Measurements from ENCODE around the gene BCAN.
A peak's percentile ranks its signal among the peaks of the same experiment; 100 is the strongest.
"Not testable (repeated sequence)": the region's sequence is repeated elsewhere in the genome, so short reads cannot be mapped to it uniquely, and the experiment has no call there.

BCAN gene

DNA sequence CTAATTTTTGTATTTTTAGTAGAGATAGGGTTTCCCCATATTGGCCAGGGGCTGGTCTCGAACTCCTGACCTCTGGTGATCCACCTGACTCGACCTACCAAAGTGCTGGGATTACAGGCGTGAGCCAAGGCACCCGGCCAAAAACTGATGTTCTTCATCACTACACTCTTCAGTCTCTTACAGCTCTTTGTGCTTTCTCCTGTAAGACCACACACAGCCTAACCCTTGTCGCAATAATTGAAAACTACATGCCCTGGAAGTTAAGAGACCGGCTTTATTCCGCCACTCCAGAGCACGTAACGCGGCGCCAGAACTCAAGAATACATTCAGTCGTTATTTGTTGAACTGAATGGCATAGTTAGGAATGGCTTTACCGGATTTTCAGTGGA lies 41.2 kb upstream of the BCAN start:
- Histone ChIP-seq H3K4me1 (ENCODE audit: control insufficient read depth, insufficient read depth, low read length) (peaks cover 14% of the 10 kb centered on the region), H3K9me3 (ENCODE audit: control insufficient read depth in 2 of 2, low read length in 2 of 2) (no peaks in the 10 kb centered on the region), H3K27me3 (ENCODE audit: control insufficient read depth in 1 of 2, insufficient read depth in 2 of 2, low read length in 2 of 2) (no peaks in the 10 kb centered on the region), H3K36me3 (ENCODE audit: control insufficient read depth in 2 of 2, insufficient read depth in 2 of 2, low read length in 2 of 2) (peaks cover 26 to 27% of the 10 kb centered on the region in 2 donors), H3K9ac (ENCODE audit: low read length in 2 of 2) (peak overlapping the region; percentile 87 to 90), H3K4me3 (ENCODE audit: low read length in 2 of 2) (peak overlapping the region; percentile 94 to 98), H3K27ac (ENCODE audit: low read length) (peak overlapping the region; percentile 79)

GRCh38 chr1:156601122-156601830 lies 40.6 kb upstream of the BCAN start, which contains the start of gene GPATCH4:
Gene GPATCH4, minus strand, starts transcription at chr1:156601479.
- Histone ChIP-seq H3K9ac (ENCODE audit: low read length in 2 of 2) (peak within 1 kb of the TSS; percentile 87 to 90), H3K36me3 (ENCODE audit: control insufficient read depth in 2 of 2, insufficient read depth in 2 of 2, low read length in 2 of 2) (peaks cover 21% of the 10 kb centered on the region in 2 donors), H3K9me3 (ENCODE audit: control insufficient read depth in 2 of 2, low read length in 2 of 2) (no peaks in the 10 kb centered on the region)

DNA sequence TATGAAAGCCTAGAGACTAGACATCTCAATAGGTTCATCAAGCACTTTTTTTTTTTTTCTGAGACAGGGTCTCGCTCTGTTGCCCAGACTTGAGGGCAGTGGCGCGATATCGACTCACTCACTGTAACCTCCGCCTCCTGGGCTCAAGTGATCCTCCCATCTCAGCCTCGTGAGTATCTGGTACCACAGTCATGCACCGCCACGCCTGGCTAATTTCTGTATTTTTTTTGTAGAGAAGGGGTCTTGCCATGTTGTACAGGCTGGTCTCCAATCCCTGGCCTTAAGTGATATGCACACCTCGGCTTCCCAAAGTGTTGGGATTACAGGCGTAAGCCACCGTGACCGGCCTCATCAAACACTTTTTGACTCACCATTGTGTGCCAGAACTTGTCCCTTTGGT lies 40.0 kb upstream of the BCAN start:
- Histone ChIP-seq H3K4me3 (ENCODE audit: low read length in 2 of 2) (peak overlapping the region; percentile 94 to 98), H3K36me3 (ENCODE audit: control insufficient read depth in 2 of 2, insufficient read depth in 2 of 2, low read length in 2 of 2) (peaks cover 15 to 16% of the 10 kb centered on the region in 2 donors), H3K27me3 (ENCODE audit: control insufficient read depth in 1 of 2, insufficient read depth in 2 of 2, low read length in 2 of 2) (no peaks in the 10 kb centered on the region), H3K9ac (ENCODE audit: low read length in 2 of 2) (peak overlapping the region; percentile 87 to 90), H3K27ac (ENCODE audit: low read length) (peak overlapping the region; percentile 79), H3K9me3 (ENCODE audit: control insufficient read depth in 2 of 2, low read length in 2 of 2) (no peaks in the 10 kb centered on the region), H3K4me1 (ENCODE audit: control insufficient read depth, insufficient read depth, low read length) (peaks cover 14% of the 10 kb centered on the region)

More at GRCh38 chr1:156601122-156601830, 40.6 kb upstream of the BCAN start, which contains the start of gene GPATCH4:
- peak within 1 kb of the TSS; percentile 79 for H3K27ac ChIP-seq (ENCODE audit: low read length)
- H3K4me1 ChIP-seq (ENCODE audit: control insufficient read depth, insufficient read depth, low read length), result peaks cover 14% of the 10 kb centered on the region
- H3K4me3 ChIP-seq (ENCODE audit: low read length in 2 of 2), result peak within 1 kb of the TSS; percentile 94 to 98
- no peaks in the 10 kb centered on the region for H3K27me3 ChIP-seq (ENCODE audit: control insufficient read depth in 1 of 2, insufficient read depth in 2 of 2, low read length in 2 of 2)

DNA sequence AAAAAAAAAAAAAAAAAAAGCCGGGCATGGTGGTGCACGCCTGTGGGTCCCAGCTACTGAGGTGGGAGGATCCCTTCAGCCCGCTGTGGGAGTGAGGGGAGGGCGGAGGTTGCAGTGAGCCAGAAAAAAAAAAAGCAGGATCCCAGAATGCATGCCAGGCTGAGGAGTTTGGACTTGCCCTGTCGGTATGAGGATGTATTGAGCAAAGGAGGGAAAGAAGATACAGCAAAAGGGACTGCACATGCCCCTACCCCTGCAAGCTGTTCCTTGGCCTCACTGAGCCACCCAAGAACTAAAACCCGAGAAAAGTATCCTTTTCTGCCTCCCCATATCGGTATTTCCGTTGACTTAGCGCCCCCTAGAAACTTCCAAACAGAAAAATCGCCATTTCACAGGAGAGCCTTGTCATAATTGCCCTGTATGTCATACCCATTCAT lies 39.3 kb upstream of the BCAN start:
- H3K9me3 ChIP-seq (ENCODE audit: control insufficient read depth in 2 of 2, low read length in 2 of 2), result no peaks in the 10 kb centered on the region

DNA sequence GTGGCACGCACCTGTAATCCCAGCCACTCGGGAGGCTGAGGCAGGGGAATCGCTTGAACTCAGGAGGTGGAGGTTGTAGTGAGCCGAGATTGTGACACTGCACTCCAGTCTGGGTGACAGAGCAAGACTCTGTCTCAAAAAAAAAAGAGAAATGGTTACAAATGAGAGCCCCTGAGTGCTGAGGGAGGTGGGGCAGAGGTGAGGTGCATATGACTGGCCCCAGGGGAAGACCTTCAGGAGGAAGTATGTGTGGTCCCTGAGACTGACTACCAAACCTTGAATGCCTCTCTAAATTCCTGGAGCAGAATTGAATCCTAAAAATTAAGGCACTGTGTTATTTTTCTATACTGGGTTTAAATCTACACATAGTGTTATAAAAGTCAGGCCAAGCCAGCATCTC lies 34.6 kb upstream of the BCAN start:
- not testable (repeated sequence) for H3K27ac ChIP-seq (ENCODE audit: low read length); H3K4me3 ChIP-seq (ENCODE audit: low read length in 2 of 2); H3K9ac ChIP-seq (ENCODE audit: low read length in 2 of 2); H3K27me3 ChIP-seq (ENCODE audit: control insufficient read depth in 1 of 2, insufficient read depth in 2 of 2, low read length in 2 of 2); H3K4me1 ChIP-seq (ENCODE audit: control insufficient read depth, insufficient read depth, low read length); H3K36me3 ChIP-seq (ENCODE audit: control insufficient read depth in 2 of 2, insufficient read depth in 2 of 2, low read length in 2 of 2); H3K9me3 ChIP-seq (ENCODE audit: control insufficient read depth in 2 of 2, low read length in 2 of 2)

More for the DNA sequence above, 39.3 kb upstream of the BCAN start:
- H3K4me1 ChIP-seq (ENCODE audit: control insufficient read depth, insufficient read depth, low read length), result peaks cover 14% of the 10 kb centered on the region
- H3K36me3 ChIP-seq (ENCODE audit: control insufficient read depth in 2 of 2, insufficient read depth in 2 of 2, low read length in 2 of 2), result peaks cover 9 to 10% of the 10 kb centered on the region in 2 donors
- H3K9ac ChIP-seq (ENCODE audit: low read length in 2 of 2), result no peak overlapping the region
- H3K27me3 ChIP-seq (ENCODE audit: control insufficient read depth in 1 of 2, insufficient read depth in 2 of 2, low read length in 2 of 2), result no peaks in the 10 kb centered on the region
- no peak overlapping the region for H3K4me3 ChIP-seq (ENCODE audit: low read length in 2 of 2)
- no peak overlapping the region for H3K27ac ChIP-seq (ENCODE audit: low read length)

- Histone ChIP-seq H3K9ac (ENCODE audit: low read length in 2 of 2) (peak overlapping the region in 1 of 2 donors; percentile 58), H3K27ac (ENCODE audit: low read length) (no peak overlapping the region), H3K4me1 (ENCODE audit: control insufficient read depth, insufficient read depth, low read length) (no peaks in the 10 kb centered on the region), H3K9me3 (ENCODE audit: control insufficient read depth in 2 of 2, low read length in 2 of 2) (no peaks in the 10 kb centered on the region), H3K36me3 (ENCODE audit: control insufficient read depth in 2 of 2, insufficient read depth in 2 of 2, low read length in 2 of 2) (no peaks in the 10 kb centered on the region), H3K27me3 (ENCODE audit: control insufficient read depth in 1 of 2, insufficient read depth in 2 of 2, low read length in 2 of 2) (no peaks in the 10 kb centered on the region), H3K4me3 (ENCODE audit: low read length in 2 of 2) (no peak overlapping the region)
Measured at GRCh38 chr1:156608036-156608674, 33.8 kb upstream of the BCAN start.

DNA sequence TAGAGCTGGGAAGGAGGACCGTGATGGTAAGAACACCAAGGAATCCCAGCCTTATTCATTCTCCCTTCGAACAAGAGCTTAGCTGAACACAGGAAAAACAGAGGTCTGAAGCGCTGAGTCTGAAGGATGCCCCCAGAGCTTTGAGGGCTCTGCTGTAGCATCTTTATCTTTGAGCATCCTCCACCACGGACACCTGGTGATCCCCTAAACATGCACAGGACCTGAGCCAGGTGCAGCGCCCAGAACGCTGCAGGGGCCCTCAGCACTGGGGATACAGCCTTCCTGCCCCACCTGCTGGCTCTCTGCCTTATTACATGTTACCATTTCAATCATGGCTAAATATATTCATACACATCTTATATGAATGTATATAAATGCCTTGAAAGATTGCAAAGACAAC lies 32.9 kb upstream of the BCAN start:
- Histone ChIP-seq H3K27me3 (ENCODE audit: control insufficient read depth in 1 of 2, insufficient read depth in 2 of 2, low read length in 2 of 2) (no peaks in the 10 kb centered on the region), H3K36me3 (ENCODE audit: control insufficient read depth in 2 of 2, insufficient read depth in 2 of 2, low read length in 2 of 2) (no peaks in the 10 kb centered on the region), H3K4me1 (ENCODE audit: control insufficient read depth, insufficient read depth, low read length) (no peaks in the 10 kb centered on the region), H3K9ac (ENCODE audit: low read length in 2 of 2) (no peak overlapping the region), H3K27ac (ENCODE audit: low read length) (no peak overlapping the region), H3K4me3 (ENCODE audit: low read length in 2 of 2) (no peak overlapping the region), H3K9me3 (ENCODE audit: control insufficient read depth in 2 of 2, low read length in 2 of 2) (no peaks in the 10 kb centered on the region)

GRCh38 chr1:156610072-156610471 lies 31.8 kb upstream of the BCAN start:
- not testable (repeated sequence) for H3K27me3 ChIP-seq (ENCODE audit: control insufficient read depth in 1 of 2, insufficient read depth in 2 of 2, low read length in 2 of 2); H3K9ac ChIP-seq (ENCODE audit: low read length in 2 of 2); H3K36me3 ChIP-seq (ENCODE audit: control insufficient read depth in 2 of 2, insufficient read depth in 2 of 2, low read length in 2 of 2); H3K4me3 ChIP-seq (ENCODE audit: low read length in 2 of 2); H3K4me1 ChIP-seq (ENCODE audit: control insufficient read depth, insufficient read depth, low read length); H3K9me3 ChIP-seq (ENCODE audit: control insufficient read depth in 2 of 2, low read length in 2 of 2); H3K27ac ChIP-seq (ENCODE audit: low read length)

GRCh38 chr1:156612666-156613065 lies 29.3 kb upstream of the BCAN start:
- peaks cover 25% of the 10 kb centered on the region for H3K4me1 ChIP-seq (ENCODE audit: control insufficient read depth, insufficient read depth, low read length)
- H3K4me3 ChIP-seq (ENCODE audit: low read length in 2 of 2), result no peak overlapping the region
- H3K9ac ChIP-seq (ENCODE audit: low read length in 2 of 2), result no peak overlapping the region
- H3K36me3 ChIP-seq (ENCODE audit: control insufficient read depth in 2 of 2, insufficient read depth in 2 of 2, low read length in 2 of 2), result no peaks in the 10 kb centered on the region
- H3K9me3 ChIP-seq (ENCODE audit: control insufficient read depth in 2 of 2, low read length in 2 of 2), result no peaks in the 10 kb centered on the region
- no peaks in the 10 kb centered on the region for H3K27me3 ChIP-seq (ENCODE audit: control insufficient read depth in 1 of 2, insufficient read depth in 2 of 2, low read length in 2 of 2)
- H3K27ac ChIP-seq (ENCODE audit: low read length), result no peak overlapping the region

DNA sequence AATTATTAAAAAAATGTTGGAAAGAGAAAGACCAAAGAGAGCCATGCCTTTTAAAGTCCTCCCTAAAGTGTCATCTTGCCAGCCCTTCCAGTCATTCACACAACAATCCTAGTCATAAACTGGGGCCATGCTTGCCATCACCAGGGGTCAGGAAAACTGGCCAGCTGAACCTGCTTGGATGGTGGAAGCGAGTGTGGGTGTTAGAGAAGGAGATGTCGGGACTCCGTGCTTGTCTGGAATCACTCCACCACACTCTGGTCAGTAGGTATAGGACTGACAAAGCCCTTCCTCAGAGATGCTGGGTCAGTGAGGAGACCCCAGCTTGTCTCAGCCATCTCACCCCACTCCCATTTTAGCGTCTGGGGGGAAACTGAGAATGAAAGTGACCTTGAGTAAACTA lies 26.0 kb upstream of the BCAN start:
- H3K36me3 ChIP-seq (ENCODE audit: control insufficient read depth in 2 of 2, insufficient read depth in 2 of 2, low read length in 2 of 2), result no peaks in the 10 kb centered on the region
- H3K4me3 ChIP-seq (ENCODE audit: low read length in 2 of 2), result peak overlapping the region; percentile 2 to 40
- no peaks in the 10 kb centered on the region for H3K9me3 ChIP-seq (ENCODE audit: control insufficient read depth in 2 of 2, low read length in 2 of 2)
- peak overlapping the region; percentile 74 for H3K27ac ChIP-seq (ENCODE audit: low read length)
- H3K27me3 ChIP-seq (ENCODE audit: control insufficient read depth in 1 of 2, insufficient read depth in 2 of 2, low read length in 2 of 2), result peaks cover 0 to 5% of the 10 kb centered on the region in 2 donors
- H3K9ac ChIP-seq (ENCODE audit: low read length in 2 of 2), result no peak overlapping the region
- peaks cover 25% of the 10 kb centered on the region for H3K4me1 ChIP-seq (ENCODE audit: control insufficient read depth, insufficient read depth, low read length)

DNA sequence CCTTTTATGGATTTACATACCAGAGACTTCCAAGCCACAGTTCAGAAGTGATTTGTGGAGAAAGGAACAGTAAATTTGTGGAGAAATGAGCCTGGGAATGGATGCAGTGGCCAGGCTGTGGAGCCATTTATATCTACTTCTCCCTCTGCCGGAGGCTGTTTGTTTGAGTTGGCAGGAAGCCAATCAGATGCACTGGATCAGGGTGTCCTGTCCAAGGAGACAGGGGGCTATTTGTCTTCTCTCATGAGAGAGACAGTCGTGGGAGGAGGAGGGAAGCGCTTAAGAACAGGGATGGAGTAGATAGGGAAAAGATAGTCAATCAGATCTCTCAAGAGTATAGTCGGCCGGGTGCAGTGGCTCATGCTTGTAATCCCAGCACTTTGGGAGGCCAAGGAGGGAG lies 25.5 kb upstream of the BCAN start:
- no peak overlapping the region for H3K9ac ChIP-seq (ENCODE audit: low read length in 2 of 2)
- peaks cover 25% of the 10 kb centered on the region for H3K4me1 ChIP-seq (ENCODE audit: control insufficient read depth, insufficient read depth, low read length)
- H3K27me3 ChIP-seq (ENCODE audit: control insufficient read depth in 1 of 2, insufficient read depth in 2 of 2, low read length in 2 of 2), result peaks cover 0 to 5% of the 10 kb centered on the region in 2 donors
- H3K27ac ChIP-seq (ENCODE audit: low read length), result peak overlapping the region; percentile 74
- no peaks in the 10 kb centered on the region for H3K36me3 ChIP-seq (ENCODE audit: control insufficient read depth in 2 of 2, insufficient read depth in 2 of 2, low read length in 2 of 2)
- H3K4me3 ChIP-seq (ENCODE audit: low read length in 2 of 2), result peak overlapping the region; percentile 9 to 40
- no peaks in the 10 kb centered on the region for H3K9me3 ChIP-seq (ENCODE audit: control insufficient read depth in 2 of 2, low read length in 2 of 2)

Measured in stomach smooth muscle (tissue), 2 donors.